Erythroblast (primary cell): Measurements from ENCODE around the gene KCNIP4.

Experiments used
- GATA1 ChIP-seq: IDR thresholded peaks from 2 replicates; pipeline ENCODE4 v1.6.1; 2011; ENCODE audit warnings: low read depth, mild to moderate bottlenecking, control low read depth, low read length, moderate library complexity
- POLR2A ChIP-seq: IDR thresholded peaks from 2 replicates; pipeline ENCODE4 v1.6.1; 2011; ENCODE audit warnings: mild to moderate bottlenecking, low read length

- TF ChIP-seq POLR2A (no peak), GATA1 (no peak)
These were observed 291.7 kb downstream of the KCNIP4 start for GRCh38 chr4:21656832-21657231.
